ENCODE measurements around the gene PRIMPOL.
"Not testable (repeated sequence)": the region's sequence is repeated elsewhere in the genome, so short reads cannot be mapped to it uniquely, and the experiment has no call there.

The PRIMPOL gene, protein sequence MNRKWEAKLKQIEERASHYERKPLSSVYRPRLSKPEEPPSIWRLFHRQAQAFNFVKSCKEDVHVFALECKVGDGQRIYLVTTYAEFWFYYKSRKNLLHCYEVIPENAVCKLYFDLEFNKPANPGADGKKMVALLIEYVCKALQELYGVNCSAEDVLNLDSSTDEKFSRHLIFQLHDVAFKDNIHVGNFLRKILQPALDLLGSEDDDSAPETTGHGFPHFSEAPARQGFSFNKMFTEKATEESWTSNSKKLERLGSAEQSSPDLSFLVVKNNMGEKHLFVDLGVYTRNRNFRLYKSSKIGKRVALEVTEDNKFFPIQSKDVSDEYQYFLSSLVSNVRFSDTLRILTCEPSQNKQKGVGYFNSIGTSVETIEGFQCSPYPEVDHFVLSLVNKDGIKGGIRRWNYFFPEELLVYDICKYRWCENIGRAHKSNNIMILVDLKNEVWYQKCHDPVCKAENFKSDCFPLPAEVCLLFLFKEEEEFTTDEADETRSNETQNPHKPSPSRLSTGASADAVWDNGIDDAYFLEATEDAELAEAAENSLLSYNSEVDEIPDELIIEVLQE

DNA sequence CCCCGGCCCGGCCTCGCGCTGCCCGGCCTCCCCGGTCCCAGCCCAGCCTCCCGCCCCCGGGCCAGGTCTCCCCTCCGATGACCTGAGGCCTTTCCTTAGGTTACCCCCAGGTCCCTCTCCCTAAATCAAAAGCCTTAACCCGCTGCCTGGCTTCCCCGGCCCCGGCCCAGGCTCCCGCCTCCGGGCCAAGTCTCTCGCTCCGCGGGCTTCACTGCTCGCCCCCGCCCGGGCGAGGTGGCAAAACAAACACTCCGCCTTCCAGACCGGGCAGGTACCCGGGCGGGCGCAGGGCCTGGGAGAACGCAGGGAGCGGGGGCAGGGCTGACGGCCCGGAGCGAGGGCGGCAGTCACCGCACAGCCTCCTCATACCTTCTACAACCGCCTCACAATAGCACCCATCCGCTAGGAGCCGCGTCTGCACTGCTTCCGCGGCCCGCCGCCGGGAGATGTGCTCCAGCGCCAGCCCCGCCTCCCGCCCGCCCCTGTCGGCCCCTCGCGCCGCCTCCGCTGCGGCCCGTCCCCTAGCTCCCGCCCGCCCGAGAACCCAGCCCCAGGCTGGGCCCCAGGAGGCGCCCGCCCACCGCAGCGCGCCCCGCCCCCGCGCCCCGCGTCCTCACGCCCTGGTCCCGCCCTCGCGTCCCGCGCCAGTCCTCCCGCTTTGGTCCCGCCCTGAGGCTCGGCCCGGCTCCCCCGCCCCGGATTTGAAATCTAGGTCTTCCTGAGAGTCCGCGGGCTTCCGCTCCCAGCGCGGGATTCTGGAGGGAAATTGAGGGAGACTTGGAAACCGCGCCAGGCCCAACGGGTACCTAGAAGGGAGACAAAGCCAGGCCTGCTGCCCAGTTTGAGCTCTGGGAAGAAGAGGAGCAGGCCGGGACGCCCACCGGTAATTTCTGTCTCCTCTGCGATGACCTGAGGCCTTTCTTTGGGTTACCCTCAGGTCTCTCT lies at the start of gene PRIMPOL, which contains the start of gene CASP3:
Gene PRIMPOL (plus strand): TSS at position 713 of the 945 bp plus-strand sequence. CDS start 7,403 bp downstream, outside the sequence.
Gene CASP3 (minus strand): TSS at position 422 of the 945 bp plus-strand sequence. CDS start 10,994 bp downstream, outside the sequence.
- peak; percentile 99 for DNase-seq

DNA sequence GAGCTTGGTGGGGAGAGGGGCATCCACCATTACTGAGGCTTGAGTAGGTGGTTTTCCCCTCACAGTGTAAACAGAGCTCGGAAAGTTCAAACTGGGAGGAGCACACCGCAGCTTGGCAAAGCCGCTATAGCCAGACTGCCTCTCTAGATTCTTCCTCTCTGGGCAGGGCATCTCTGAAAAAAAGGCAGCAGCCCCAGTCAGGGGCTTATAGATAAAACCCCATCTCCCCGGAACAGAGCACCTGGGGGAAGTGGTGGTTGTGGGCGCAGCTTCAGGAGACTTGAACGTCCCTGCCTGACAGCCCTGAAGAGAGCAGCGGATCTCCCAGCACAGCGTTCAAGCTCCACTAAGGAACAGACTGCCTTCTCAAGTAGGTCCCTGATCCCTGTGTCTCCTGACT lies 48.6 kb upstream of the PRIMPOL start:
- peak; percentile 62 for DNase-seq

DNA sequence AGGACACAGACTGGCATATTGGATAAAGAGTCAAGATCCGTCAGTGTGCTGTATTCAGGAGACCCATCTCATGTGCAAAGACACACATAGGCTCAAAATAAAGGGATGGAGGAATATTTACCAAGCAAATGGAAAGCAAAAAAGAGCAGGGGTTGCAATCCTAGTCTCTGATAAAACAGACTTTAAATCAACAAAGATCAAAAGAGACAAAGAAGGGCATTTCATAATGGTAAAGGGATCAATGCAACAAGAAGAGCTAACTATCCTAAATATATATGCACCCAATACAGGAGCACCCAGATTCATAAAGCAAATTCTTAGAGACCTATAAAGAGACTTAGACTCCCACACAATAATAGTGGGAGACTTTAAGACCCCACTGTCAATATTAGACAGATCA lies 46.7 kb upstream of the PRIMPOL start:
- DNase-seq, result not testable (repeated sequence)

DNA sequence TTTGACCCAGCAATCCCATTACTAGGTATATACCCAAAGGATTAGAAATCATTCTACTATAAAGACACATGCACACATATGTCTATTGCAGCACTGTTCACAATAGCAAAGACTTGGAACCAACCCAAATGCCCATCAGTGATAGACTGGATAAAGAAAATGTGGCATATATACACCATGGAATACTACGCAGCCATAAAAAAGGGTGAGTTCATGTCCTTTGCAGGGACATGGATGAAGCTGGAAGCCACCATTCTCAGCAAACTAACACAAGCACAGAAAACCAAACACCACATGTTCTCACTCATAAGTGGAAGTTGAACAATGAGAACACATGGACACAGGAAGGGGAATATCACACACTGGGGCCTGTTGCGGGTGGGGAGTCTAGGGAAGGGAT lies 42.1 kb upstream of the PRIMPOL start:
- DNase-seq, result not testable (repeated sequence)

DNA sequence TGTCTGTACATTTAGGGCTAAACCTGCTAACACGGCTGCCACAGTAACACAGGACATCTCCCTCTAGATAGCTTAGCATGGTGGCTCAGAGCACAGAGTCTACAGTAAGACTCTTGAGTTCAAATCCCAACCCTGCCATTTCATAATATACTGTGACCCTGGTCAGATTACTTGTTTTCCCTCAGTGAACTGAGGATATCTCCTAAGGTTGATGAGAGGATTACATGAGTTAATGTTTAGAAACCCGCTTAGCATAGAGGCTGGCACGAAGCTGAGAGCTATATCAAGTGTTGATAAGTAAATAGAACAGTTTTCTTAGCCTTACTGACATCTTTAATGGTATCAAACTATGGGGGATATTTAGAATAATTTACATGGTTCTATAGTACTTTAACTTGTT lies 37.5 kb upstream of the PRIMPOL start:
- DNase-seq, result peak; percentile 19

DNA sequence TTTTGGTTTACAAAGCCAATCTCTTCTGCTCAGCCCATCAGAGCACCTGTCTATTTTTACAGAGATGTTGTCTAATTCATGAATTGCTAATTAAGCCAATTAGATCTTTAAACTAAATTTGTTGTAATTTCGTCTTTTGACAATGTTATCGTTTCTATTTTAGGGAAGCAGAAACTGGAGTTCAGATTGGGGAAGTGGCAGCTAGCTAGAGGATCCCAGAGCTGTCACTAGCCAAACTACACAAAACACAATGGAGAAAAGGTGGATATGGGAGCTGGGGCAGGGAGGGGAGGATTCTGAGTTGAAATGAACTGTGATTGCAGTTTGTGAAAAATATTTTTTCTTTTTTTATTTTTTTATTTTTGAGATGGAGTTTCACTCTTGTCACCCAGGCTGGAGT lies 36.1 kb upstream of the PRIMPOL start:
- no peak for DNase-seq

DNA sequence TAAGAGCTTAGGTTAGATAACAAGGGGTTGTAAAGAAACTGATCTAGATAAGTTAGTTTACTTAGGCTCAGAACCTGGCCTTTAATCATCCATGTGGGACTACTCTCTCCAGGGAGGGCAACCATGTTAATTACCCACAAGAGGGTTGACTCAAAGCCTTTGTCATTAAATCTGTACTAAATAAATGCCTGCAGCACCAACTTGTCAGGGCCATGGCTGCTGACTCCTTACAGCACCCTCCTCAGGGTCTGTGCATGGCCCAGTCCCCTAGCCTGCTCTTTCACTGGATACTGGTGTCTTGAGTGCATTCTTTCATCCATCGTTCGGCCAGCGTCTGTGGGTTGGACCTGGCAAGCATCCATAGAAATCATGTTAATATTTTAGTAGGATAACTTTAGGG lies 35.0 kb upstream of the PRIMPOL start:
- peak; percentile 24 for DNase-seq

DNA sequence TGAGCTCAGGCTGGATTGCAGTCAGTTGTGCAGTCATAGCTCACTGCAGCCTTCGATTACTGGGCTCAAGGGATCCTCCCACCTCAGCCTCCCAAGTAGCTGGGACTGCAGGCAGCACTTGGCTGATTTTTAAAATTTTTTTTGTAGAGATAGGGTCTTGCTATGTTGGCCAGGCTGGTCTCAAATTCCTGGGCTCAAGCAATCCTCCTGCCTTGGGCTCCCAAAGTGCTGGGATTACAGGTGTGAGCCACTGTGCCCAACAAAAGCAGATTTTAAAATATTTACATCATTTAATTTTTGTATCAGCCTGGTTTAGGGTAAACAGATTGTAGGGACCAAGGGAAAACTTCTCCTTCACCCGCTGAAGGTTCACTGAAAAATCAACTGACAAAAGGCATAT lies 33.4 kb upstream of the PRIMPOL start:
- DNase-seq, result peak; percentile 4

DNA sequence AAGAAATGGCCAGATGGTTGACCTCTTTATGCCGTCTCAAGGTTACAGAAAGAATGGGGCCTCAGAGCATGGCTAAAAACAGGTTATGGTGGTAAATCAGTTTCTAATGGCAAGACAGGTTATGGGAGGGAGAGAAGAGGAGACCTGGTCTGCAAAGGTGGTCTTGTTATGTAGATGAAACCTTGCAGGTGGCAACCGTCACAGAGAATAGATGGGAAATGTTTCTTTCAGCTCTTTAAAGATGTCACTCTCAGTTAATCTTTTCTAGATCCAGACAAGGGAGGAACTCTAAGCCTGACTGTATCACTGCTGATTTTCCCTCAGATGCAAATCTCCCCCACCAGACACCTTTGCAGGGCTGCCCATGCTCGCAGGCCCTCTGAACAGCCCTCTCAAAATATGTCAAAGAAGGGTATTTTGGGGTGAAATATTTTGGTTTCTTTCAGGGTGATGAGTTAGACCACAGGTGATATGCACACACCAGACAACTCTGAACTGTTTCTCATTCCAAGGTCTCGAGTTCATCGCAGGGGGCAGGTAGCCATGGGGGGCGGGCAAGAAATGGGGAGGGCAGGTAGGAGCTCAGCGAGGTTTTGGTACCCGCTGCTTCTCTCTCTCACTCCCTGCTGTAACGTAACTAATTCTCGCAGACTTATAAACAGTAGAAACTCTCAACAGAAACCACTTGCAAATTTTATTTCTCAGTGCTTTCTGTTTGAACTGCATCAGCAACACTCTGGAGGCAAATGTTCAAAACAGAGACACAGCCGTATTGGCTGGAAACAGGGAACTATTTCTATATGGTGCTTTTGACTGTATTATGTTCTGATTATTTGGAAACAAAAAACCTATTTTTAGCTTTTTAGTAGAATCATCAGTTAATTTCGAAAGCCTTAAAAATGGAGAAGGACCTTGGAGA lies 32.6 kb upstream of the PRIMPOL start:
- no peak for DNase-seq

DNA sequence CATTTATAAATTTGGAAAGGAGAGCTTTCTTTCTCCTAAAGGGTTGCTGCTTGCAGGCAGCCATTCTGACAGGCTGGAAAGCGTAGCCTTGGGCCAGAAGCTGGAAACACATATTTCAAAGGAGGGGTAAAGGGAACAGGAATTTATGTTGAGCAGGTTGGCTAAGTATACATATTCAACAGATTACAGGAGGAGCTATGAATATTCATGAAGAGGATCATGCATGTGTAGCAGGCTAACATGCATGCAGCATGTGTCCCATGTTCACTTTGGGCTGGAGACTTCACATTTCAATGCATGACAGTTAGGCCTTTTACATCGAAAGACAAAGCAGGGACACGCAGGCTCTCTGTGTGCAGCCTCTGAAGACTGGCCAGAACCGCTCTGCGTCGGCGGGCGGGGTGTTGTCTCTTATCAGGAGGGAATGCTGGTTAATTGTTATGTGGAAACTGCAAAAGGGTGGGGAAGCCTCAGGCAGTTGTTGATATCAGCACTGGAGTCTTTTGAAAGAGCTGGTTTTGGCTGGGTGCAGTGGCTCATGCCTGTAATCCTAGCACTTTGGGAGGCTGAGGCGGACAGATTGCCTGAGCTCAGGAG lies 31.8 kb upstream of the PRIMPOL start:
- no peak for DNase-seq

DNA sequence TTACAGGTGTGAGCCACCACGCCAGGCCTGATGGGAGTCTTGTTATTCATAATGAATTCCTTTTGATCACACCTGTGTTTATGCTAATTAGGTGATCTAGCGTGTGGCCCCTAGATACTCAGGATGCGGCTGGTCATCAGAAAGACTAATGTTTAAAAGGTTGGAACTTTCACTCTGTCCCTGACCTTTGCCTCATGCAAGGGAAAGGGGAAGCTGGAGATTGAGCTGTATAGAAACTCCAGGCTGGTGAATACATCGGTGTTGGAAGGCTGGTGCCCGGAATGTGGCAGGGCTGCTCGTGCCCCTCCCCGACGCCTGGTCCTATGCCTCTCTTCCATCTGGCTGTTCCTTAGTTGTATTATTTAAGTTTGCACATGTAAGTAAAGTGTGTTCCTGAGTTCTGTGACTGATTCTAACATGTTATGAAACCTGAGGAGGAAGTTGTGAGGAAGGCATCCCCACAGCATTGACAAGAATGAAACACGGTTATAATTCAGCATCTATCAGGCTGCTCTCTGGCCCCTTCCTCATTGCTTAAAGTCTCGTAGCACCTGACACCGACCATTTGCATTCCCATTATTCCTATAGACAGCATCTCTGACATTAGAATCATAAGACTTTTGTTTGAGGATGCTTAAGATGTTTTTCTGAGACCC lies 29.2 kb upstream of the PRIMPOL start:
- DNase-seq, result no peak

DNA sequence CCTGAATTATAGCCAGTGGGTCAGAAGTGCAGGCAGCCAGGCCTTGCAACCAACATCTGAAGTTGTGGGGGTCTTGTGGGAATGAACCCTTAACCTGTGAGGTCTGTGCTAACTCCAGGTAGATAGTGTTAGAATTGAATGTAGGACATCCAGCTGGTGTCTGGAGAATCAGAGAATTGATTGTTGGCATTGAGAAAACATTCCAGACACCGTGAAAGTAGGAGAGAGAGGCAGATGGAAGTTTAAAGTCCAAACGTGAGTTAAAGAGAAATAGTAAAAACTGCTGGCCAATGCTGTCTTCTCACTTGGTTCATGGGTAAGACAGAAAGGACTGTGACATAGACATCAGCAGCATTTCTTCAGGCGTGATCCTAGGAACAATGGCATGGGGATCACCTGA lies 28.0 kb upstream of the PRIMPOL start:
- no peak for DNase-seq

DNA sequence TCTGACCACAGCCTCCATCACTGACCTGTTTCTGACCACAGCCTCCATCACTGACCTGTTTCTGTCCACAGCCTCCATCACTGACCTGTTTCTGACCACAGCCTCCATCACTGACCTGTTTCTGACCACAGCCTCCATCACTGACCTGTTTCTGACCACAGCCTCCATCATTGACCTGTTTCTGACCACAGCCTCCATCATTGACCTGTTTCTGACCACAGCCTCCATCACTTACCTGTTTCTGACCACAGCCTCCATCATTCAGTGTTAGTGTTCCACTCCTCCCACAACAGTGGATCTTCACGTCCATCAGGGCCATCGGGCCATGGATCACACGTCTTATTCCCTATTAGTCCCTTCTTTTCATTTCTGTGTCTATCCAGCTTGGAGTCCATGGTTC lies 25.0 kb upstream of the PRIMPOL start:
- DNase-seq, result not testable (repeated sequence)

DNA sequence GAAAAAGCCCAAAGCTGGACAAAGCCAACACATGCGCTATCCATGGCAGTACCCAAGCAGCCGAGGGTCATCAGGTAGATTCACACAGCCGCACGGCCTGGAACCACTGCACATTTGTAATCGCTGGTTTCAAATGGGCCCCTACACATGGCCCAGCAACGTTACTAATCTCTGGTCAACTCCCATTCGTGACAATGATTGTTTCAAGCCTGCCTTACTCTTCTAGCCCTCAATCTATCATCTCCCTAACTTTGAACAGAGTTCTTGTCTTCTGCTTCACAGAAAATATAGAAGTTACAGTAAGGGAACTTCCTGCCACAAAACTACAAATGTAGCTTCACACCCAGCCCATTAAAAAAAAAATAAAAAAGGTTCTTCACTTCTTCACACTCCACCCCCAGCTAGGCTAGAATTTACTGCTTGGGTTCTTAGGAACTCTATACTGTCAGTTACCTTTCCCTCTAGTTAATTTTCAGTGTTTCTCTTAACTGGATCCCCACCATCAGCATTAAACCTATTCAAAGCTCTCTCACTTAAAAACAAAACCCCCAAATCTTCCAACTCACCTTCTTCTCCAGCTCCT lies 24.5 kb upstream of the PRIMPOL start:
- no peak for DNase-seq

DNA sequence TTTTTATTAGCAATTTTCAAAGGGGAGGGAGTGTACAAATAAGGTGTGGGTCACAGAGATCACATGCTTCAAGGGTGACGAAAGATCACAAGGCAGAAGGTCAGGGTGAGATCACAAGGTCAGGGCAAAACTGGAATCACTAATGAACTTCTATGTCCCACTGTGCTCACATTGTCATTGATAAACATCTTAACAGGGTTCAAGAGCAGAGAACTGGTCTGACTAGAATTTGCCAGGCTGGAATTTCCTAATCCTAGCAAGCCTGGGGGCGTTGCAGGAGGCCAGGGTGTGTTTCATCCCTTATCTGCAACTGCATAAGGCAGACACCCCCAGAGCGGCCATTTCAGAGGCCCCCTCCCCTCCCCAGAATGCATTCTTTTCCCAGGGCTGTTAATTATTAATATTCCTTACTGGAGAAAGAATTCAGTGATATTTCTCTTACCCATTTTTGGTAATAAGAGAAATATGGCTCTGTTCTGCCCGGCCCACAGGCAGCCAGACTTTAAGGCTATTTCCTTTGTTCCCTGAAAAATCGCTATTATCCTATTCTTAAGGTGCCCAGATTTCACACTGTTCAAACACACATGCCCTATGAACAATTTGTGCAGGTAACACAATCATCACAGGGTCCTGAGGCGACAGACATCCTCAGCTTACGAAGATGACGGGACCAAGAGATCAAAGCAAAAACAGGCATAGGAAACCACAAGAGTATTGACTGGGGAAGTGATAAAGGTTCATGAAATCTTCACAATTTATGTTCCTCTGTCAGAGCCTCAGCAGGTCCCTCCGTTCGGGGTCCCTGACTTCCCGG lies 23.5 kb upstream of the PRIMPOL start:
- DNase-seq, result not testable (repeated sequence)

DNA sequence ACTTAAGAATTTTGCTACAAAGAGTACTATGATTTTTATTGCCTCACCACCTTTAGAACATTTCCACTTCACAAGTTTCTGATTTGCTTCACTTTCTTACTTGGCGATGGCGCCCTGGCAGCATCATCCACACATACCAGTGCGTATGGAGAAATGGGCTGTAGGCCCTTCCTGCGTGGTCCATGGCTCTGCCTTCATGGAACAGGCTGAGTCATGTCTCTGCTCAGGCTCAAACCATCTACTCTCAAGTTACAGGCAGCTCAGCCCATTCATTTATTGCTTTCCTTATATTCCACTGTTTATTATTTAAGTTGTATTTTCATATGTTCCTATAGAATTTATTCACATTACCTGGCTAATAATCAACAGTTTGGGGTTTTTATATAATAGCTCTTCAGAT lies 21.4 kb upstream of the PRIMPOL start:
- no peak for DNase-seq

DNA sequence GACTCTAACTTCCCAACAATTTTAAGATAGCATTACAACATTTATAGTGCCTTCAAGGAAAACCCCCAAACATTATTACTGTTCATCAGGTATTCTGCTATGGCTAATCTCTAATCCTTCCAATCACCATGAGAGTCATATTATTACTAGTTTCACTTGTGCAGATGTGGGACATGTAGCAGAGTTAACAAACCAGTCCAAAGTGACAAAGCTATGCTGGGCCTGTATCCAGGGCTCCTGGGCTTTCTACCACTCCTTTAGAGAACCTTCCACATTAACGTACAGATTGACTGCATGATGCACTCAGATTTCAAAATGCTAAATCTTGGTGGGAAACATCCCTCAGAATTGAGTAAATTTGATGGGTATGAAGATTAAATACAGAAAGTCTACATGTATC lies 16.7 kb upstream of the PRIMPOL start:
- DNase-seq, result no peak

DNA sequence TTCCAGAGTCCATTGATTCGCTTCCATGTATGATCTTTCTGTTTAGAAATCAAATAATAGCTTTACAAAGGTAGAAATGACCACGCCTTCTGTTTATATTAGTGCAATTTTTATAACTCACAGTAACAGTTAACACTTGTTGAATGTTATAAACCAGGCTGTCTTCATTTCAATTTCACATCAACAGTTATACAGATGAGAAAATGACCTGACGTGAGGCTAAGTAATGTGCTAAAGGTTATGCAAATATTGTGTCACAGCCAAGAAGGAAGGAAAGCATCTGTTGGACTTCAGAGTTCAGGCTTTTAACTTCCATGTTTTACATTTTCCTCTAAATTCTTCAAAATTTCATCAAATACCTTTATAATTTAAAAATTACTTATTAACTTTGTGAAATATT lies 14.2 kb upstream of the PRIMPOL start:
- no peak for DNase-seq

DNA sequence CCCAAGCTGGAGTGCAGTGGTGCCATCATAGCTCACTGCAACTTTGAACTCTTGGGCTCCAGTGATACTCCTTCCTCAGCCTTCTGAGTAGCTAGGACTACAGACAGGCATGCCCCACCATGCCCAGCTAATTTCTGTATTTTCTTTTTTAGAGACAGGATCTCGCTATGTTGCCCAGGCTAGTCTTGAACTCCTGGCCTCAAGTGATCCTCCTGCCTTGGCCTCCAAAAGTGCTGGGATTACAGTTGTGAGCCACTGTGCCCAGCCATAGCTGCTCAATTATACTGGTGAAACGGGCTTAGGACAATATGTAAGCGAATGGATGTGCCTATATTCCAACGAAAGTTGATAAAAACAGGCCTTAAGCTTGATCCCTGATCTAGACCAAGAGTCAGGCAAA lies 13.4 kb upstream of the PRIMPOL start:
- no peak for DNase-seq

DNA sequence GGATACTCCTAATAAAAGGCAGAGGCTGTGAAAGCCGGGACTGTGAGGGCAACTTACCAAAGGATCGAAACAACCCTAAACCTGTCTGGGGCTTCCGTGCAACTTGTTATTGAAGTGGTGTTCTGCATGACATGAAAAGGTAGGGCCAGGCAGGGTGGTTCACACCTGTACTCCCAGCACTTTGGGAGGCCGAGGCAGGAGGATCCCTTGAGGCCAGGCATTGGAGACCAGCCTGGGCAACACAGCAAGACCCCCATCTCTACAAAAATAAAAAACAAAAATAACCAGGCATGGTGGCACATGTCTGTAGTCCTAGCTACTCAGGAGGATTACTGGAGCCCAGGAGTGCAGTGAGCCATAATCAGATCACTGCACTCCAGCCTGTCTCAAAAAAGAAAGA lies 12.6 kb upstream of the PRIMPOL start:
- DNase-seq, result no peak

All from activated CD8-positive, alpha-beta memory T cell treated with anti-CD3 and anti-CD28 coated beads for 24 hours (primary cell).